IPS-11a (cell line): ENCODE results near the gene ACACB.
A peak's percentile ranks its signal among the peaks of the same experiment; 100 is the strongest.

ENCODE experiments used
- H3K4me3 ChIP-seq: one replicate; pipeline ENCODE4 v1.5.1; 2013; ENCODE audit warnings: low read depth, low read length, control low read depth

ACACB gene

GRCh38 chr12:109109746-109110350, 6.5 kb upstream of the ACACB start:
- no peak overlapping the region for H3K4me3 ChIP-seq

GRCh38 chr12:109110988-109111495, 5.3 kb upstream of the ACACB start:
- peak overlapping the region; percentile 24 for H3K4me3 ChIP-seq

- no peak overlapping the region for H3K4me3 ChIP-seq
Observed at GRCh38 chr12:109112720-109113465, 3.5 kb upstream of the ACACB start.

GRCh38 chr12:109113661-109114321, 2.6 kb upstream of the ACACB start:
- no peak overlapping the region for H3K4me3 ChIP-seq

DNA sequence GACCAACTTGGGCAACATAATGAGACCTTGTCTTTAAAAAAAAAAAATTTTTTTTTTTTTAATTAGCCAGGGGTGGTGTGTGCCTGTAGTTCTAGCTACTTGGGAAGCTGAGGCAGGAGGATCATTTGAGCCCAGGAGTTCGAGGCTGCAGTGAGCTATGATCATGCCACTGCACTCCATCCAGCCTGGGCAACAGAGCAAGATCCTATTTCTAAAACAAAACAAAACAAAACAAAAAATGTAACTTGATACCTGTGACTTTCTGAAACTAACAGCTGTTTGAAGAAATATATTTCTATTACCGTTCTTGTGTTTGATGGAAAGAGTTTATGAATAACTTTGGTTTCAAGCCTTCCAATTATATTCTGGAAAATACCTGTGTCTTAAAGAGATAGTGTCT, 1.7 kb upstream of the ACACB start:
- H3K4me3 ChIP-seq = no peak overlapping the region

GRCh38 chr12:109115404-109115757, 1.0 kb upstream of the ACACB start:
- no peak overlapping the region for H3K4me3 ChIP-seq

DNA sequence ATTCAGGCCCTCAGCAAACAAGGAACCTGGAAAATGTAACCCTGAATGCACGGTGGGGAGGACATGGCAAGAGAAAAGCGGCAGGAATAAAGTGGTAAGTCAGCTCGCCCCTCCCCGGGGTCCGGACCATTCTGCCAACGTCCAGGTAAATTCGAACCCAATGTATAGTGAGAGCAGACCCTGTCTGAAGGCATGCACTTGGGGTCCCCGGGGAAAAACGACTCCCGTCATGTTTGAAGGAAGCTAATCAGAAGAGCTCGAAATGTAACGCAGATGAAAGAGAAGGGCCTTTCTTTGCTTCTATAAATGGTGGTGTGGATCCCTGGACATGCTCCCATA, 193 bp downstream of the ACACB start:
- H3K4me3 ChIP-seq = no peak overlapping the region

- H3K4me3 ChIP-seq = no peak overlapping the region
Observed at GRCh38 chr12:109120095-109120494, 3.7 kb downstream of the ACACB start.

DNA sequence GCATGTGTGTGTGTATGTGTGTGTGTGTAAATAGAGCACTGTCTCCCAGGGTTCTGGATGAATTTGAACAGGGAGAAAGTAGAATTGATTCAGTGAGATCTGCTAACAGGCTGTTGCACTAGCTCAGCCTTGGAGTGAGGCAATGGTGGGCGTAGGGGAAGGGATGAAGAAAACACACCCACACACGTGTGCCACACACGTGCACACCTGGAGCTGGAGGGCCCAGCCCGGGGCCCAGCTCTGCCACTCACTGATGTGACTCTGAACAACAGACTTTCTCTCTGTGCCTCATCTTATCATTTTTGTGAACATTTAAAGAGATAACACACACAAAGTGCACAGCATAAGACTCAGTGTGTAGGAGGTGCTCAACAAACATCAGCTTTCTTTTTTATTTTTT, 4.2 kb downstream of the ACACB start:
- no peak overlapping the region for H3K4me3 ChIP-seq

DNA sequence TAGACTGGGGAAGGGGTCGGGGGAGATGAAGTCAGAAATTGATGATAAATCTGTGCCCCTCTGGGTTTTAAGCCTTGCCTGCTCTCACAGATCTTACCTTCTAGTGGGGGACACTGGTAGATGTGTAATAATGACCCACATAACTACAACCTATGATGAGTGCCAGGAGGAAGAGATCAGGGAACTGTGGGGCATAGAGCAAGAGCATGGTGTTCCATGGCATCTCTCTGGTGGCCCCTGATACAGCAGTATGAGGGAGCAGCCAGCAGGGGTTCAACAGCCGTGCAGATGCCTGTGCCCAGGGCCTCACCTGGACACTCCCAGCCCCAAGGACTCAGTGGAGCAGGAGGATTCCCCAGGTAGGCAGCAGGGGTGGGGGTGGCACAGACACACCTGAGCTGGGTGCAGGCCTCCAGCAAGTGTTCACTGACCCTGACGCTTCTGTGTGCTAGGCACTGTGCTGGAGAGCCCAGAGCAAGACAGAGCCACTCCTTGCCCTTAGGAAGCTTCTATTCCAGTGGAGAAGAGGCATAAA, 5.0 kb downstream of the ACACB start:
- H3K4me3 ChIP-seq = no peak overlapping the region

DNA sequence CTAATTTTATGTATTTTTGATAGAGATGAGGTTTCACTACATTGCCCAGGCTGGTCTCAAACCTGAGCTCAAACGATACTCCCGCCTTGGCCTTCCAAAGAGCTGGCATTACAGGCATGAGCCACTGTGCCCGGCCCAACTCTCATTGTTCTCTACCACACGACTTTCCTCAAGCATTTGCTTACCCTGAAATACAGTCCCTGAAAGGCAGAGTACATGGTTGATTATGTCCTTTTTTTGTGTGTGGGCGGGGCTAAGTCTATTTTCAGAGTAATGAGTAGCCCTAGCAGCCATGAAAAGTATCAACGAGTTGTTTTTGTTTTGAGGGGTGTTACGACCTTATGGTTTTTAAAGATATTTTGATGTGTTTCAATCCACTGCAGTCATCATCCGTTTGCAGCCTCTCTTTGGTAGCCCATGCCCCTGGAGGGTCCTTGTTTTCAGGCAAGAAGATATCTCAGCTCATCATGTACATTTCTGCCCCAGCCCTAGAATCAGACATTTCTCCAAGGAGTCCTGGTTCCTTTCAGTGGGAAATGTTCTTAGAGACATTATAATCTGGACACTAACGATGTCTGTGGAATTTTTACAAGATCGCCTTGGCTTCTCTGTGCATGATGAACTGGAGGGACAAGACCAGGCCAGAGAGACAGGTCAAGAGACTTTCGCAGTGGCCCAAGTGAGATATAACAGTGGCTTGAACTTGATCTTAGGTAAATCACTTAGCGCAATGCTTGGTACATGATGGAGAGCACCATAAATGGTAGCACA, 8.7 kb downstream of the ACACB start:
- H3K4me3 ChIP-seq = no peak overlapping the region

GRCh38 chr12:109125791-109126190, 9.4 kb downstream of the ACACB start:
- H3K4me3 ChIP-seq = no peak overlapping the region

- no peak overlapping the region for H3K4me3 ChIP-seq
Observed at GRCh38 chr12:109126784-109127183, 10.4 kb downstream of the ACACB start.

DNA sequence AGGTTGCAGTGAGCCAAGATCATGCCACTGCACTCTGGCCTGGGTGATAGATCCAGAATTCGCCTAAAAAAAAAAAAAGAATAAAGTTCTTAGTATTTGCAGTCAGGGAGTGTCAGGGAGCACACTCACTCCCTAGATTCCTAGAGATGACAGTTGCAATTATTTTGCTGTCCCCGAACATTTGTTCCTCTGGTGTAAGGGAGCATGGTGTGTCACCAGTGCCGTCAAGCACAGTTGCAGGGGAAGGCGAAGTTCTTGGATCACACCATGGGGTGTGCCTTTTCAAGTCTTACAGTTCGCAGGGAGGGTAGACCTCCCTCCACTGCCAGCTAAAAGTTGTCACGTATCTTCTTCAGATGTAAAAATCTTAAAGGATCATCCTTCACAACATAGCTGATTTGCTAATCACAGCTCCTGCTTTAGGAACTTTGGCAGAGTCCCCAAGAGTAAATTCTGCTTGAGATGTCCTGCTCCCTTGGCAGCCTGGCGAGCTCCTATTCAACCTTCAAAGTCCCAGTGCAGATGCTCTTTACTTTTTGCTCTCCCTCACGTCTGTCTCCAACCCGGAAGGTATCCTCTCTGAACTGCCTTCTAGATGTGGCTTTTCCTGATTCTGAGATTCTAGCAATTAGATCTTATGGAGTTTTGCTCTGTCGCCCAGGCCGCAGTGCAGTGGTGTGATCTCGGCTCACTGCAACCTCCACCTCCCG, 11.3 kb downstream of the ACACB start:
- H3K4me3 ChIP-seq = no peak overlapping the region

DNA sequence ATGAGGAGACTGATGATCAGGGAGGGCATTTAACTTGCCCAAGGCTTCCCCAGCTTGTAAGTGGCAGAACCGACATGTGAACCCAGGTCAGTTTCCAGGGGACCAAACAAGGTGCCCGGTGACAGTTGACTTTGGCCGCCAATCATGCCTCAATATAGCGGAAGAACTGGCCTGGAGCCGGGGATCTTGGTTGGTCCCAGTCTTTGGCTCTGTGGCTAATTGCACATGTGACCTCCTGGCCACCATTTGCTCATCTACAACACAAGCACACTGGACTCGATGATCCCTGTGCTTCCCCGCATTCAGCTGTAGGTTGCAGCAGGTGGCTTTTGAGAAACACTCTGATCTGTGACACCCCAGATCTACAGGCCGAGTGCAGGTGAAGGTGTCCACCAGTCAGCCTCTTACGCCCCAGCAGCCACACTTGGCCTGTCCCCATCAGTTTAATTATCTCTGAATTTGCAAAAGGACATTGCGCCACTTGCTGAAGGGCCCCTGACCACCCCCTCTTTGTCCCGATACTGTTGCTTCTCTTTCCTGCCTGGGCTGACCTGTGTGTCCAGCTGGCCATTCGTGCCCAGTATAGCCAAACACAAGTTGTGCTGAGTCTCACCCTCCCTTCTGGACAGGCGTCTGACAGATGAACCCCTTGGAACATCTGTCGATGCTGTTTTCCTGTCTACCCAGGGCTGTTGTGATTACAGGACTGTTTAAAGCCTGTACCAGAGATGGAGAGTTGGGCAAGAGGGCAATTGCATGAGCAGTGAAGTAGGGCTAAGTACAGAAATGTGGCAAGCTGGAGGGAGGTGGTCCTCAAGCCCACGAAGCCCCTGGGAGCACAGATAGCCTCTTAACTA, 14.1 kb downstream of the ACACB start:
- no peak overlapping the region for H3K4me3 ChIP-seq

- no peak overlapping the region for H3K4me3 ChIP-seq
Observed at GRCh38 chr12:109131154-109132050, 15.0 kb downstream of the ACACB start.

DNA sequence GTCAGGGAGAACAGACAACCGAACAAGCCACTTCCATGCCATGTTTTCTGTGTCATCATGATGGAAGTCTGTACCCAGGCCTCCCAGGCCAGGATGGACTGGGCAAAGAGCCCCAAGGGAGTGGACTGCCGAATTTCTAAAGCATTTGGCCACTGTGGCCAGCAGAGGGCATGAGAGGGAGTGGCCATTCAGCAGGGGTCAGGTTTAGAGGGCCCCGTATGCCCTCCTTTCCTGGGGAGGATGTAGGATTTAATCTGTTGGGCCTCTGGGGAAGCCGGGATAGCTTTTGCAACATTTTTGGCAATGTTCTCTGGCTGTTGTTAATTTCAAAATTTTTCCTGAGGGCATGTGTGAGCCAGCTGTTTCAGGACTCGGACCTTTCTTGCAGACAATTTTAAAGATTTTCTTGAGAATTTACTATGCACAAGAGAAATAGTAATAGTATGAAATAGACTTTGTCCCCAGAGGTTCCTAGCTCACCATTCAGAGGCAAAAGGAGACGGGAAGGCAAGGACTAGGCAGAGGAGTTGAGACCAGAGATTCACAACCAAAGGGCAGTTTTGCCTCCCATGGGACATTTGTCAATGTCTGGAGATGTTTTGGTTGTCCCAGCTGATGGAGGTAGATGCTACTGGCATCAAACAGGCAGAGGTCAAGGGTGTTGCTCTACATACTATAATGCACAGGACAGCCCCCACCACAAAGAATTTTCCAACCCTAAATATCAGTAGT, 18.0 kb downstream of the ACACB start:
- H3K4me3 ChIP-seq = no peak overlapping the region

- H3K4me3 ChIP-seq = no peak overlapping the region
Observed at GRCh38 chr12:109137055-109137454, 20.7 kb downstream of the ACACB start.
